Neural crest cell (in vitro differentiated cells): Measurements from ENCODE around the gene SPAG7. TPM values are rescaled to one million over a fixed set of nuclear protein-coding genes. Genes with fewer than 3 reads are reported as not detected.
A peak's percentile ranks its signal among the peaks of the same experiment; 100 is the strongest.

Experiments
- DNase-seq: peaks from one replicate; pipeline ENCODE4 v3.0.0; 2021; ENCODE audit warnings: low read depth, mixed read lengths, low spot score
- H3K27ac Mint-ChIP-seq: one replicate; pipeline ENCODE4 v1.8.0; 2021; ENCODE audit warnings: mild to moderate bottlenecking, mixed read lengths; ENCODE audit not compliant: unreplicated experiment
- H3K27me3 Mint-ChIP-seq: 2 replicates; pipeline ENCODE4 v1.8.0; 2021; ENCODE audit warnings: low read depth, mild to moderate bottlenecking, mixed read lengths
- H3K36me3 Mint-ChIP-seq: 2 replicates; pipeline ENCODE4 v1.8.0; 2021; ENCODE audit warnings: low read depth, mild to moderate bottlenecking, mixed read lengths
- H3K4me1 Mint-ChIP-seq: 2 replicates; pipeline ENCODE4 v1.8.0; 2021; ENCODE audit warnings: mixed read lengths
- H3K4me3 Mint-ChIP-seq: one replicate; pipeline ENCODE4 v1.8.0; 2021; ENCODE audit warnings: mild to moderate bottlenecking, mixed read lengths
- H3K9me3 Mint-ChIP-seq: 2 replicates; pipeline ENCODE4 v1.8.0; 2021; ENCODE audit warnings: mixed read lengths
- CTCF ChIP-seq: fragments of 200-600 bp; sonication (generic); conservative IDR thresholded peaks from 2 replicates; pipeline ENCODE4 v1.5.0; 2021; ENCODE audit warnings: antibody characterized with exemption, mild to moderate bottlenecking
- total RNA-seq: library from RNA; stranded (reverse); gene quantifications from 2 replicates; pipeline ENCODE4 v1.2.1, GENCODE V29; 2021

Gene SPAG7
- total RNA-seq, 1 donor from 2014 or later = 78.9 TPM

GRCh38 chr17:4968486-4969046, 949 bp upstream of the SPAG7 start:
- Mint-ChIP-seq H3K27ac (no peak overlapping the region), H3K36me3 (peaks cover 16% of the 10 kb centered on the region), H3K4me1 (peaks cover 33% of the 10 kb centered on the region), H3K9me3 (no peaks in the 10 kb centered on the region), H3K4me3 (no peak overlapping the region), H3K27me3 (no peaks in the 10 kb centered on the region)
- DNase-seq = no peak
- TF ChIP-seq CTCF = no peak

- TF ChIP-seq CTCF = no peak
- no peak overlapping the region for H3K27ac Mint-ChIP-seq
- H3K4me1 Mint-ChIP-seq = peaks cover 33% of the 10 kb centered on the region
- DNase-seq = peak; percentile 85
- no peaks in the 10 kb centered on the region for H3K27me3 Mint-ChIP-seq
- no peak overlapping the region for H3K4me3 Mint-ChIP-seq
- H3K36me3 Mint-ChIP-seq = peaks cover 16% of the 10 kb centered on the region
- no peaks in the 10 kb centered on the region for H3K9me3 Mint-ChIP-seq
These were observed 626 bp downstream of the SPAG7 start for GRCh38 chr17:4966844-4967538.

GRCh38 chr17:4965311-4965986, 2.2 kb downstream of the SPAG7 start:
- Mint-ChIP-seq H3K27ac (peak overlapping the region; percentile 8), H3K27me3 (no peaks in the 10 kb centered on the region)

GRCh38 chr17:4960279-4960922, 7.2 kb downstream of the SPAG7 start:
- peaks cover 11% of the 10 kb centered on the region for H3K4me1 Mint-ChIP-seq
- DNase-seq = no peak
- H3K4me3 Mint-ChIP-seq = peak overlapping the region; percentile 40

More at GRCh38 chr17:4965311-4965986, 2.2 kb downstream of the SPAG7 start:
- DNase-seq = no peak
- peaks cover 15% of the 10 kb centered on the region for H3K36me3 Mint-ChIP-seq
- peak overlapping the region; percentile 77 for H3K4me3 Mint-ChIP-seq
- TF ChIP-seq CTCF = no peak
- H3K9me3 Mint-ChIP-seq = no peaks in the 10 kb centered on the region
- peaks cover 31% of the 10 kb centered on the region for H3K4me1 Mint-ChIP-seq

More at GRCh38 chr17:4960279-4960922, 7.2 kb downstream of the SPAG7 start:
- no peaks in the 10 kb centered on the region for H3K9me3 Mint-ChIP-seq
- peaks cover 8% of the 10 kb centered on the region for H3K36me3 Mint-ChIP-seq
- no peaks in the 10 kb centered on the region for H3K27me3 Mint-ChIP-seq
- H3K27ac Mint-ChIP-seq = peak overlapping the region; percentile 67
- no peak for TF ChIP-seq CTCF
